Neural cell (in vitro differentiated cells): Measurements from ENCODE around the gene CFAP97D1.

Experiments
- EP300 ChIP-seq: fragments of 450-650 bp; conservative IDR thresholded peaks from 2 replicates; pipeline ENCODE4 v1.6.1; 2014; ENCODE audit warnings: antibody characterized with exemption, mild to moderate bottlenecking, moderate library complexity; ENCODE audit not compliant: poor library complexity, severe bottlenecking
- EZH2 ChIP-seq: fragments of 200-600, 300-800 bp; shearing (Covaris generic), sonication (generic); IDR thresholded peaks from 2 replicates; pipeline ENCODE4 v1.6.1; 2014; ENCODE audit warnings: antibody characterized with exemption, low read length, borderline replicate concordance, mild to moderate bottlenecking; ENCODE audit not compliant: insufficient read depth, poor library complexity, severe bottlenecking
- MXI1 ChIP-seq: fragments of 450-650 bp; conservative IDR thresholded peaks from 2 replicates; pipeline ENCODE4 v1.6.1; 2014; ENCODE audit warnings: antibody characterized with exemption, mild to moderate bottlenecking; ENCODE audit not compliant: poor library complexity, severe bottlenecking
- POLR2AphosphoS5 ChIP-seq: IDR thresholded peaks from 2 replicates; pipeline ENCODE4 v1.6.1; 2012
- TF ChIP-seq, protein P1 (sequence below): fragments of 450-650 bp; IDR thresholded peaks from 2 replicates; pipeline ENCODE4 v1.5.1; 2014; ENCODE audit warnings: antibody characterized with exemption, mild to moderate bottlenecking, moderate library complexity; ENCODE audit not compliant: poor library complexity, severe bottlenecking
- TF ChIP-seq, protein P2 (sequence below): IDR thresholded peaks from 2 replicates; pipeline ENCODE4 v1.6.1; 2012; ENCODE audit warnings: borderline replicate concordance

DNA sequence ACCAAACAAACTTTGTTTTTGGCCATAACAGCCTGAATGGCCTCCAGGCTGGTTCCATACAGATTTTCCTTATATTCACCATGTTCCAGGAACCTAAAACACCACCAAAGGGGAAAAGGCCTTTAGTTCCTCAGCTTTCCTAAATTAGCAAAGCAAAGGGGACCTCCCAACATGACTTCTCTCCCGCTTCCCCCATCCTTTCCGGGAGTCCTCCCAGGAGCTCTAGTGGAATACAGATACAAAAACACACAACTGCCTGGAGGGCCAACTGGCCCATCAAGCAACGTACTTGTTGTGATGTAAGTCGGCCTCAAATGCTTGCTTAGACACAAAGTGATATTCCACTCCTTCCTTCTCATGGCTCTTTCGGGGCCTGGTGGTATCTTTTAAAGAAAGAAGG lies 30.6 kb downstream of the CFAP97D1 start:
- TF ChIP-seq POLR2AphosphoS5 (no peak), EP300 (no peak), EZH2 (no peak), MXI1 (no peak)
- TF ChIP-seq, protein P1, sequence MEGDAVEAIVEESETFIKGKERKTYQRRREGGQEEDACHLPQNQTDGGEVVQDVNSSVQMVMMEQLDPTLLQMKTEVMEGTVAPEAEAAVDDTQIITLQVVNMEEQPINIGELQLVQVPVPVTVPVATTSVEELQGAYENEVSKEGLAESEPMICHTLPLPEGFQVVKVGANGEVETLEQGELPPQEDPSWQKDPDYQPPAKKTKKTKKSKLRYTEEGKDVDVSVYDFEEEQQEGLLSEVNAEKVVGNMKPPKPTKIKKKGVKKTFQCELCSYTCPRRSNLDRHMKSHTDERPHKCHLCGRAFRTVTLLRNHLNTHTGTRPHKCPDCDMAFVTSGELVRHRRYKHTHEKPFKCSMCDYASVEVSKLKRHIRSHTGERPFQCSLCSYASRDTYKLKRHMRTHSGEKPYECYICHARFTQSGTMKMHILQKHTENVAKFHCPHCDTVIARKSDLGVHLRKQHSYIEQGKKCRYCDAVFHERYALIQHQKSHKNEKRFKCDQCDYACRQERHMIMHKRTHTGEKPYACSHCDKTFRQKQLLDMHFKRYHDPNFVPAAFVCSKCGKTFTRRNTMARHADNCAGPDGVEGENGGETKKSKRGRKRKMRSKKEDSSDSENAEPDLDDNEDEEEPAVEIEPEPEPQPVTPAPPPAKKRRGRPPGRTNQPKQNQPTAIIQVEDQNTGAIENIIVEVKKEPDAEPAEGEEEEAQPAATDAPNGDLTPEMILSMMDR, result no peak
- TF ChIP-seq, protein P2, sequence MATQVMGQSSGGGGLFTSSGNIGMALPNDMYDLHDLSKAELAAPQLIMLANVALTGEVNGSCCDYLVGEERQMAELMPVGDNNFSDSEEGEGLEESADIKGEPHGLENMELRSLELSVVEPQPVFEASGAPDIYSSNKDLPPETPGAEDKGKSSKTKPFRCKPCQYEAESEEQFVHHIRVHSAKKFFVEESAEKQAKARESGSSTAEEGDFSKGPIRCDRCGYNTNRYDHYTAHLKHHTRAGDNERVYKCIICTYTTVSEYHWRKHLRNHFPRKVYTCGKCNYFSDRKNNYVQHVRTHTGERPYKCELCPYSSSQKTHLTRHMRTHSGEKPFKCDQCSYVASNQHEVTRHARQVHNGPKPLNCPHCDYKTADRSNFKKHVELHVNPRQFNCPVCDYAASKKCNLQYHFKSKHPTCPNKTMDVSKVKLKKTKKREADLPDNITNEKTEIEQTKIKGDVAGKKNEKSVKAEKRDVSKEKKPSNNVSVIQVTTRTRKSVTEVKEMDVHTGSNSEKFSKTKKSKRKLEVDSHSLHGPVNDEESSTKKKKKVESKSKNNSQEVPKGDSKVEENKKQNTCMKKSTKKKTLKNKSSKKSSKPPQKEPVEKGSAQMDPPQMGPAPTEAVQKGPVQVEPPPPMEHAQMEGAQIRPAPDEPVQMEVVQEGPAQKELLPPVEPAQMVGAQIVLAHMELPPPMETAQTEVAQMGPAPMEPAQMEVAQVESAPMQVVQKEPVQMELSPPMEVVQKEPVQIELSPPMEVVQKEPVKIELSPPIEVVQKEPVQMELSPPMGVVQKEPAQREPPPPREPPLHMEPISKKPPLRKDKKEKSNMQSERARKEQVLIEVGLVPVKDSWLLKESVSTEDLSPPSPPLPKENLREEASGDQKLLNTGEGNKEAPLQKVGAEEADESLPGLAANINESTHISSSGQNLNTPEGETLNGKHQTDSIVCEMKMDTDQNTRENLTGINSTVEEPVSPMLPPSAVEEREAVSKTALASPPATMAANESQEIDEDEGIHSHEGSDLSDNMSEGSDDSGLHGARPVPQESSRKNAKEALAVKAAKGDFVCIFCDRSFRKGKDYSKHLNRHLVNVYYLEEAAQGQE, result no peak
